Heart right ventricle (tissue), 16 donors: Measurements from ENCODE around the gene SCAND1. TPM values are rescaled to one million over a fixed set of nuclear protein-coding genes. Genes with fewer than 3 reads are reported as not detected.

Experiments used
- ATAC-seq, 8 donors: fragments of 200-7000 bp; cut with Tn5 transposase; one replicate each; pipeline ENCODE4 v1.9.1; 2020; ENCODE audit warnings: mild to moderate bottlenecking in 8 of 8, moderate library complexity in 8 of 8, moderate number of reproducible peaks in 1 of 8
- DNase-seq, 2 donors: peaks; one replicate each; pipeline ENCODE4 v3.0.0-alpha.2; 2020
- H3K27ac ChIP-seq, 10 donors: fragments of 200-600 bp; sonication (generic) in 2 of 10; one replicate each; pipeline versions ENCODE4 v1.5.0 to v1.8.0; 2020 to 2022; ENCODE audit warnings: mild to moderate bottlenecking in 3 of 10
- H3K27me3 ChIP-seq, 7 donors: fragments of 200-600 bp; one replicate each; pipeline ENCODE4 v1.8.0; 2021 to 2022; ENCODE audit warnings: mild to moderate bottlenecking in 2 of 7
- H3K36me3 ChIP-seq, 9 donors: fragments of 200-600 bp; sonication (generic) in 1 of 9; one replicate each; pipeline versions ENCODE4 v1.5.0 to v1.8.0; 2020 to 2022; ENCODE audit warnings: mild to moderate bottlenecking in 2 of 9
- H3K4me1 ChIP-seq, 9 donors: fragments of 200-600 bp; sonication (generic) in 1 of 9; one replicate each; pipeline versions ENCODE4 v1.5.0 to v1.8.0; 2020 to 2022; ENCODE audit warnings: mild to moderate bottlenecking in 4 of 9
- H3K4me3 ChIP-seq, 10 donors: fragments of 200-600 bp; sonication (generic) in 2 of 10; one replicate each; pipeline versions ENCODE4 v1.5.0 to v1.8.0; 2020 to 2022; ENCODE audit warnings: mild to moderate bottlenecking in 7 of 10, moderate library complexity in 2 of 10
- H3K9me3 ChIP-seq, 11 donors: fragments of 200-600 bp in 10 of 11; sonication (generic) in 2 of 11; one replicate each; pipeline versions ENCODE4 v1.5.0 to v1.8.0; 2013 to 2022; ENCODE audit warnings: mild to moderate bottlenecking in 2 of 11, control low read depth in 1 of 11, moderate library complexity in 1 of 11
- WGBS, 2 donors: extraction: QIAGEN DNeasy Blood & Tissue Kit; methylation state at CpG; one replicate each; pipeline ENCODE4 v1.1.7; 2013; ENCODE audit warnings: inconsistent platforms in 1 of 2; 5-methylcytosine and 5-hydroxymethylcytosine counted together
- intact Hi-C, 10 donors: fragments of 100-400 bp; cut with DNase I; formaldehyde crosslinking; loops; one replicate each; pipeline versions ENCODE4 v1.11.1 to v1.14.2; 2022
- polyA plus RNA-seq, 2 donors: library from polyadenylated mRNA; stranded (reverse); fragments of 200-250 nt; gene quantifications; one replicate each; pipeline ENCODE4 v1.2.3, GENCODE V29; 2013
- total RNA-seq, 10 donors: library from RNA; stranded (reverse); fragmentation: NEBNext Ultra II Directional in 3 of 10; extraction: Animal tissue kit (Norgen Biotek cat#: 25700) in 3 of 10; gene quantifications; one replicate each; pipeline versions ENCODE4 v1.2.1 to v1.2.4, GENCODE V29; 2021 to 2023
- TF ChIP-seq, protein P1 (sequence below), 9 donors: fragments of 200-600 bp; sonication (generic) in 2 of 9; IDR thresholded peaks; one replicate each; pipeline versions ENCODE4 v1.5.0 to v1.8.0; 2021 to 2022; ENCODE audit warnings: antibody characterized with exemption in 9 of 9, mild to moderate bottlenecking in 5 of 9, moderate library complexity in 1 of 9
- donor health status: Arrhythmogenic right ventricular cardiomyopathy.
- donor health status: ischemic (EF 13 %, LVEDD 7.1; RV severe dilation, severe dysfunction).
- donor health status: healthy with polysubstance abuse.
- donor health status: DM: no; HTN: yes; CAD: no.
- donor health status: DM: no; HTN: no; CAD: no.
- donor health status: ischemic (EF 25% LVEDD 6.9; RV normal size, moderate dysfunction).
- donor health status: ischemic (EF 25% LVEDD 5.7; RV mildly dilated, moderate dysfunction).
- donor health status: healthy.
- donor health status: DM: yes; HTN: yes; CAD: no.
- donor health status: Ischemic cardiomyopathy.
- donor health status: ischemic (EF 35%, LVEDD 5.7; RV mildly dilated, moderate dysfunction).
- donor health status: nonischemic (EF 11% LVEDD 7.7; RV severe dilation, severe dysfunction).
- donor health status: DM: yes; HTN: yes; CAD: no.
- donor health status: PGD.
- donor health status: ischemic (EF 29% LVEDD 5.4; RV normal size, mild dysfunction).
- donor health status: nonischemic (EF 23%, LVEDD 6.1; RV moderate dilation, normal function).

SCAND1 gene
- total and polyA plus RNA-seq, 12 donors = 29.9 to 217 (median 41.1) TPM

DNA sequence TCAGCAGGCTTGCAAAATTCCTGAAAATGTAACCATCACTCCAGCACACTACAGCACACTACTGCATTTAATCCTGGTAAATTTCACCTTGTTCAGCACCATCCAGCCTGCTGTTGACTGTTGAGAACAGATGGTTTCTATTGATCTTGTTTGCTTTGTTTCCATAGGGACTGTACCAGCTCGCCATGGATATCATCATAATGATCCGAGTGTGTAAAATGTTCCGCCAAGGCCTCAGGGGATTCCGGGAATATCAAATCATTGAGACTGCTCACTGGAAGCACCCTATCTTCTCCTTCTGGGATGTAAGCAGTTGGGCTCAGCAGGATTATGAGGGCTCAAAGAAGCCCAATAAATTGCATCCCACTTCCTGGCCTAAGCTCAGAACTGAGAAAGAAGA is 18.2 kb upstream of the SCAND1 start:
- peaks cover 0 to 10% (median 0%) of the 10 kb centered on the region in 11 donors for H3K9me3 ChIP-seq
- intact Hi-C loops = no loop called here
- no peaks in the 10 kb centered on the region for H3K36me3 ChIP-seq
- peaks cover 0 to under 1% (median 0%) of the 10 kb centered on the region in 9 donors for H3K4me1 ChIP-seq
- DNase-seq (no peak), ATAC-seq (no peak)
- TF ChIP-seq, protein P1, sequence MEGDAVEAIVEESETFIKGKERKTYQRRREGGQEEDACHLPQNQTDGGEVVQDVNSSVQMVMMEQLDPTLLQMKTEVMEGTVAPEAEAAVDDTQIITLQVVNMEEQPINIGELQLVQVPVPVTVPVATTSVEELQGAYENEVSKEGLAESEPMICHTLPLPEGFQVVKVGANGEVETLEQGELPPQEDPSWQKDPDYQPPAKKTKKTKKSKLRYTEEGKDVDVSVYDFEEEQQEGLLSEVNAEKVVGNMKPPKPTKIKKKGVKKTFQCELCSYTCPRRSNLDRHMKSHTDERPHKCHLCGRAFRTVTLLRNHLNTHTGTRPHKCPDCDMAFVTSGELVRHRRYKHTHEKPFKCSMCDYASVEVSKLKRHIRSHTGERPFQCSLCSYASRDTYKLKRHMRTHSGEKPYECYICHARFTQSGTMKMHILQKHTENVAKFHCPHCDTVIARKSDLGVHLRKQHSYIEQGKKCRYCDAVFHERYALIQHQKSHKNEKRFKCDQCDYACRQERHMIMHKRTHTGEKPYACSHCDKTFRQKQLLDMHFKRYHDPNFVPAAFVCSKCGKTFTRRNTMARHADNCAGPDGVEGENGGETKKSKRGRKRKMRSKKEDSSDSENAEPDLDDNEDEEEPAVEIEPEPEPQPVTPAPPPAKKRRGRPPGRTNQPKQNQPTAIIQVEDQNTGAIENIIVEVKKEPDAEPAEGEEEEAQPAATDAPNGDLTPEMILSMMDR (IDR thresholded peaks at IDR 0.05) = no peak
- H3K27me3 ChIP-seq = no peaks in the 10 kb centered on the region
- no peak overlapping the region for H3K4me3 ChIP-seq
- no peak overlapping the region for H3K27ac ChIP-seq
- WGBS, 2 donors = 86 to 92% methylated on average over 4 of the region's 4 CpGs

DNA sequence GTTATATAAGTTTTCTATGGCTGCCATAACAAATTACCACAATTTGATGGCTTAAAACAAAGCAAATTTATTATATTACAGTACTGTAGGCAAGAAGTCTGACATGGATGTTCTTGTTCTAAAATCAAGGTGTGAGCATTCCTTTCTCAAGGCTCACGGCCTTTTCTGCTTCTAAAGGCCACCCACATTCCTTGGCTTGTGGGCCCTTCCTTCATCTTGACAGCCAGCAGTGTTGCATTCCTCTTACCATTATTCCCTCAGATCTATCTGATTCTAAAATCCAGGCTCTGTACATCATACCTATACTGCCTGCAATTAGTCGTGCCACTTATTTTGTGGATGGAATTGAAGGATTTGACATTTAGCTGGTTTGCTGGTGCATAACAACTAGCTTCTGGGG is 17.7 kb upstream of the SCAND1 start:
- DNase-seq = no peak
- 97 to 98% methylated on average over 2 of the region's 2 CpGs for WGBS, 2 donors
- no peak overlapping the region for H3K27ac ChIP-seq

DNA sequence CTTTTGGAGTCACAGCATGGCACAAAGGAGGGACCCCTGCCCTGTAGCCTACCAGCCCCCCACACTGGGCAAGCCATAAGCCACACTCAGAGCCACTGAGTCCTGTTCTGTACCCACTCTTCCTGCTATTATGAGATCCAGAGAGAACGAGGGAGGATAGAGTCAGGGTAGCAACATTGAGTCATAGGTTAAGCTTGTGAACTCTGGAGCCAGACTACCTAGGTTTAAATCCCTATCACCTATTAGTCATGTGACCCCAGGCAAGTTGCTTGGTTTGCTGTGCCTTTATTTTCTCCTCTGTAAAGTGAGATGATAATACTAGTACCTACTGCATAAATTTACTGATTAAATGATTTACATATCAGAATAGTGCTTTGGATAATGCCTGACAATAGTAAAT is 14.6 kb upstream of the SCAND1 start:
- Histone ChIP-seq H3K4me1 (no peaks in the 10 kb centered on the region), H3K36me3 (no peaks in the 10 kb centered on the region), H3K27me3 (no peaks in the 10 kb centered on the region), H3K4me3 (no peak overlapping the region), H3K9me3 (peaks cover 0 to 10% (median 0%) of the 10 kb centered on the region in 11 donors), H3K27ac (no peak overlapping the region)
- intact Hi-C loops = no loop called here
- no peak for ATAC-seq
- TF ChIP-seq, protein P1 (IDR thresholded peaks at IDR 0.05) = no peak
- DNase-seq = no peak
- 55 to 66% methylated on average over 1 of the region's 1 CpG for WGBS, 2 donors

More for the DNA sequence above, 17.7 kb upstream of the SCAND1 start:
- TF ChIP-seq, protein P1 (IDR thresholded peaks at IDR 0.05) = no peak
- no peaks in the 10 kb centered on the region for H3K36me3 ChIP-seq
- no peaks in the 10 kb centered on the region for H3K27me3 ChIP-seq
- peaks cover 0 to 10% (median 0%) of the 10 kb centered on the region in 11 donors for H3K9me3 ChIP-seq
- H3K4me1 ChIP-seq = no peaks in the 10 kb centered on the region
- ATAC-seq = no peak
- intact Hi-C loops = no loop called here
- H3K4me3 ChIP-seq = no peak overlapping the region

DNA sequence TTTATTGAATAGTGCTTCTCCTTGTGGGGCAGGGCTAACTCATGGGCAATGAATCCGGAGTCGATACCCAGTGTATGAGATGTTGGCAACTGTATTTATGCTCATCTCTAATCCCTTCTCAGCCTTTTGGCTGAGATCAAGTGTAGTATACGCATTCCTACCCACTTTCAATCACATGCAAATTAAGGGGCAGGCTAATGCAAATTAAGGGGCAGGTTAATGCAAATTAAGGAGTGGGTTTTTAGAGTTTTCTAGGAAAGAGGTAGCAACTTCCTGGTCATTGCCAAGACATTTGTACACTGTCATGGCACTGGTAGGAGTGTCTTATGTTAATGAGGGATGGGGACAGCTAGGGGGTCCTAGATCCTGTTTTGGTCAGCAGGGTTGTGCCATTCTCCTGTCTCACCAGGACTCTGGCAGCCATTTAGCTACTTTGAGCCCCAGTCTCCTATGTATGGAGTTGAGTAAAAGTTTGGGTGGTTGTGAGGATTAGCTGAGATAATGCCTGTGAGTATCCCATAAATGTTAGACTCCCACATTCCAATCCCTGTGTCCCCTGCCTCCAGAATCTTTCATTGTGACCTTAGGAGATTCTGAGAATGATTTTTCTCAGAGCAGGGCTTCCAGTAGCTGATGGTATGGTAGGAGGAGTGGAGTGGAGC is 13.8 kb upstream of the SCAND1 start, which contains the start of gene CNBD2:
Gene CNBD2, plus strand, starts transcription at position 612 of the 662 bp plus-strand sequence. CDS start 173 bp downstream, outside the sequence.
- H3K4me3 ChIP-seq = no peak within 1 kb of the TSS
- 89 to 93% methylated on average over 3 of the region's 3 CpGs for WGBS, 2 donors

More for the DNA sequence above, 13.8 kb upstream of the SCAND1 start, which contains the start of gene CNBD2:
- no peaks in the 10 kb centered on the region for H3K36me3 ChIP-seq
- no peak within 1 kb of the TSS for H3K27ac ChIP-seq
- no peaks in the 10 kb centered on the region for H3K27me3 ChIP-seq
- intact Hi-C loops = no loop called here
- TF ChIP-seq, protein P1 (IDR thresholded peaks at IDR 0.05) = no peak
- ATAC-seq (no peak), DNase-seq (no peak)
- no peaks in the 10 kb centered on the region for H3K4me1 ChIP-seq
- H3K9me3 ChIP-seq = peaks cover 0 to 10% (median 0%) of the 10 kb centered on the region in 11 donors
